ENCODE measurements around the gene NELFCD.

DNA sequence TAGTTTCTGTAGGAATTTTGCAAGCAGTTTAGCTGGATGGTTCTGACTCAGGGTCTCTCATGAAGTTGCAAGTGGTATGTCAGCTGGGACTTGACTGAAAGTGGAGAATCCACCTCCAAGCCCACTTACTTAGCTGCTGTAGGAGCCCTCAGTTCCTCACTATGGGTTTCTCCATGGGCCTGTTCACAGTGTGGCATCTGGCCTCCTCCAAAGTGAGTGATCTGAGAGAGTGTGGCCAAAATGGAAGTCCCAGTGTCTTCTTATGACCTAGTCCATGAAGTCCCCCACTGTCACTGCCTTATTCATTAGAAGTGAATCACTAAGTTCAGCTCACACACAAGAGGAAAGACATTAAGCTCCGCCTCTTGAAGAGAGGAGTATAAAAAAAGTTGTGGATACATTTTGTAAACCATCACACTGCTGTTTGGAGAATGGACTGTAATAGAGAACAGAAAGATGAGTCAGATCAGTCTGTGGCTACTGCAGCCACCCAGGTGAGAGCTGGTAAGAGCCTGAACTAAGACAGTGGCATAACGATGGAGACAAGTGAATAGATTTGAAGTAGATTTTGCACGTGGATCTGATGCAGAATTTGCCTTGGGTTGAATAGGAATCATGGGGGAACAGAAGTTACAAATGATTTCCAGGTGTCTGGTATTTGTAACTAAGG lies 4.9 kb upstream of the NELFCD start:
- TF ChIP-seq, protein P1, sequence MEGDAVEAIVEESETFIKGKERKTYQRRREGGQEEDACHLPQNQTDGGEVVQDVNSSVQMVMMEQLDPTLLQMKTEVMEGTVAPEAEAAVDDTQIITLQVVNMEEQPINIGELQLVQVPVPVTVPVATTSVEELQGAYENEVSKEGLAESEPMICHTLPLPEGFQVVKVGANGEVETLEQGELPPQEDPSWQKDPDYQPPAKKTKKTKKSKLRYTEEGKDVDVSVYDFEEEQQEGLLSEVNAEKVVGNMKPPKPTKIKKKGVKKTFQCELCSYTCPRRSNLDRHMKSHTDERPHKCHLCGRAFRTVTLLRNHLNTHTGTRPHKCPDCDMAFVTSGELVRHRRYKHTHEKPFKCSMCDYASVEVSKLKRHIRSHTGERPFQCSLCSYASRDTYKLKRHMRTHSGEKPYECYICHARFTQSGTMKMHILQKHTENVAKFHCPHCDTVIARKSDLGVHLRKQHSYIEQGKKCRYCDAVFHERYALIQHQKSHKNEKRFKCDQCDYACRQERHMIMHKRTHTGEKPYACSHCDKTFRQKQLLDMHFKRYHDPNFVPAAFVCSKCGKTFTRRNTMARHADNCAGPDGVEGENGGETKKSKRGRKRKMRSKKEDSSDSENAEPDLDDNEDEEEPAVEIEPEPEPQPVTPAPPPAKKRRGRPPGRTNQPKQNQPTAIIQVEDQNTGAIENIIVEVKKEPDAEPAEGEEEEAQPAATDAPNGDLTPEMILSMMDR (IDR thresholded peaks at IDR 0.05) = no peak
- no peak for TF ChIP-seq POLR2A (IDR thresholded peaks at IDR 0.05)
